Breast epithelium (tissue), 3 donors: ENCODE data around the gene TMEM222.

Experiments
- POLR2A ChIP-seq: fragments of 450-650 bp; IDR thresholded peaks from one replicate; pipeline ENCODE4 v1.6.1; 2016; ENCODE audit warnings: antibody characterized with exemption, mild to moderate bottlenecking, moderate library complexity
- POLR2AphosphoS5 ChIP-seq, 3 donors: sonication (generic); formaldehyde crosslinking; IDR thresholded peaks; one replicate each; pipeline ENCODE4 v1.6.1; 2017; ENCODE audit warnings: antibody characterized with exemption in 3 of 3
- TF ChIP-seq, protein P1 (sequence below), 3 donors: fragments of 450-650 bp; IDR thresholded peaks; one replicate each; pipeline ENCODE4 v1.5.1; 2016 to 2017; ENCODE audit warnings: antibody characterized with exemption in 3 of 3, mild to moderate bottlenecking in 3 of 3, moderate library complexity in 3 of 3

DNA sequence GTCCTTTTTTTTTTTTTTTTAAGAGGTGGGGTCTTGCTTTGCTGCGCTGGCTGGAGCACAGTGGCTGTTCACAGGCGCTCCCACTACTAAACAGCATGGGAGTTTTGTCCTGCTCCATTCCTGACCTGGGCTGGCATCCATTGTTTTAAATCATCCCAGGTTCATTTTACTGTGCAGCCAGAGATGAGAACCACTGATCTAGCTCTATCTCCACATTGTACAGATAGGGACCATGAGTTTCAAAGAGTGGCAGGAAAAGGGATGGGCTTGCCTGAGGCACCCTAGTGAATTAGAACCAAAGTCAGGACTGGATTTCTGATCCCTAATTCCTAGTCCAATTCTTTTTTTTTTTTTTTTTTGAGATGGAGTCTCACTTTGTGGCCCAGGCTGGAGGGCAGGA, 7.2 kb upstream of the TMEM222 start:
- TF ChIP-seq, protein P1, sequence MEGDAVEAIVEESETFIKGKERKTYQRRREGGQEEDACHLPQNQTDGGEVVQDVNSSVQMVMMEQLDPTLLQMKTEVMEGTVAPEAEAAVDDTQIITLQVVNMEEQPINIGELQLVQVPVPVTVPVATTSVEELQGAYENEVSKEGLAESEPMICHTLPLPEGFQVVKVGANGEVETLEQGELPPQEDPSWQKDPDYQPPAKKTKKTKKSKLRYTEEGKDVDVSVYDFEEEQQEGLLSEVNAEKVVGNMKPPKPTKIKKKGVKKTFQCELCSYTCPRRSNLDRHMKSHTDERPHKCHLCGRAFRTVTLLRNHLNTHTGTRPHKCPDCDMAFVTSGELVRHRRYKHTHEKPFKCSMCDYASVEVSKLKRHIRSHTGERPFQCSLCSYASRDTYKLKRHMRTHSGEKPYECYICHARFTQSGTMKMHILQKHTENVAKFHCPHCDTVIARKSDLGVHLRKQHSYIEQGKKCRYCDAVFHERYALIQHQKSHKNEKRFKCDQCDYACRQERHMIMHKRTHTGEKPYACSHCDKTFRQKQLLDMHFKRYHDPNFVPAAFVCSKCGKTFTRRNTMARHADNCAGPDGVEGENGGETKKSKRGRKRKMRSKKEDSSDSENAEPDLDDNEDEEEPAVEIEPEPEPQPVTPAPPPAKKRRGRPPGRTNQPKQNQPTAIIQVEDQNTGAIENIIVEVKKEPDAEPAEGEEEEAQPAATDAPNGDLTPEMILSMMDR (IDR thresholded peaks at IDR 0.05) = no peak
- no peak for TF ChIP-seq POLR2A
- TF ChIP-seq POLR2AphosphoS5 (IDR thresholded peaks at IDR 0.05) = no peak
